GM13976 (cell line): Measurements from ENCODE around the gene IPO8.

Experiments used
- DNase-seq: peaks from one replicate; pipeline ENCODE4 v3.0.0; 2012; ENCODE audit warnings: low spot score
- in situ Hi-C: fragments of 300-500 bp; cut with MboI; formaldehyde crosslinking; loops from one replicate; pipeline ENCODE4 v1.12.0; 2022; ENCODE audit warnings: low sequenced_read_pairs, mixed read lengths, inconsistent platforms; ENCODE audit not compliant: unreplicated experiment
- TF ChIP-seq, protein P1 (sequence below): IDR thresholded peaks from 2 replicates; pipeline ENCODE4 v1.5.1; 2012; ENCODE audit warnings: borderline replicate concordance, mild to moderate bottlenecking; ENCODE audit not compliant: insufficient read depth; ENCODE audit errors: extremely low read depth, missing control alignments, control extremely low read depth

IPO8 gene

DNA sequence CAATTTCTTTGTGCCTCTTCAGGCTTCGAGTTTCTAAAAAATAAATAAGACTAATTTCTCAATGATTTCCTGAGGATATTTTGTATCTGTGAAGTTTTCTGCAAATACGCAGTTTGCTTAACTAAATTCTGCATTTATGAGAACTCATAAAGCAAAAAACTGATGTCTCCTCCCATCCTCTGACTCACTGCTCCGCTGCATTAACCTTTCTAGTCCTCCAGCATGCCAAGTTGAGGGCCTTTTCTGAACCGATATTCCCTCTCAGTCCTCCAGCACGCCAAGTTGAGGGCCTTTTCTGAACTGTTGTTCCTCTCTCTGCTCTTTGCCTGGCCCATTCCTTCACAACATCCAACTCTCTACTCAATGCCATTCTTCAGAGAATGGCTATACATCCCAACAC is 3.2 kb downstream of the IPO8 start:
- no peak for DNase-seq
- in situ Hi-C loops = no loop called here
- TF ChIP-seq, protein P1, sequence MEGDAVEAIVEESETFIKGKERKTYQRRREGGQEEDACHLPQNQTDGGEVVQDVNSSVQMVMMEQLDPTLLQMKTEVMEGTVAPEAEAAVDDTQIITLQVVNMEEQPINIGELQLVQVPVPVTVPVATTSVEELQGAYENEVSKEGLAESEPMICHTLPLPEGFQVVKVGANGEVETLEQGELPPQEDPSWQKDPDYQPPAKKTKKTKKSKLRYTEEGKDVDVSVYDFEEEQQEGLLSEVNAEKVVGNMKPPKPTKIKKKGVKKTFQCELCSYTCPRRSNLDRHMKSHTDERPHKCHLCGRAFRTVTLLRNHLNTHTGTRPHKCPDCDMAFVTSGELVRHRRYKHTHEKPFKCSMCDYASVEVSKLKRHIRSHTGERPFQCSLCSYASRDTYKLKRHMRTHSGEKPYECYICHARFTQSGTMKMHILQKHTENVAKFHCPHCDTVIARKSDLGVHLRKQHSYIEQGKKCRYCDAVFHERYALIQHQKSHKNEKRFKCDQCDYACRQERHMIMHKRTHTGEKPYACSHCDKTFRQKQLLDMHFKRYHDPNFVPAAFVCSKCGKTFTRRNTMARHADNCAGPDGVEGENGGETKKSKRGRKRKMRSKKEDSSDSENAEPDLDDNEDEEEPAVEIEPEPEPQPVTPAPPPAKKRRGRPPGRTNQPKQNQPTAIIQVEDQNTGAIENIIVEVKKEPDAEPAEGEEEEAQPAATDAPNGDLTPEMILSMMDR = no peak

DNA sequence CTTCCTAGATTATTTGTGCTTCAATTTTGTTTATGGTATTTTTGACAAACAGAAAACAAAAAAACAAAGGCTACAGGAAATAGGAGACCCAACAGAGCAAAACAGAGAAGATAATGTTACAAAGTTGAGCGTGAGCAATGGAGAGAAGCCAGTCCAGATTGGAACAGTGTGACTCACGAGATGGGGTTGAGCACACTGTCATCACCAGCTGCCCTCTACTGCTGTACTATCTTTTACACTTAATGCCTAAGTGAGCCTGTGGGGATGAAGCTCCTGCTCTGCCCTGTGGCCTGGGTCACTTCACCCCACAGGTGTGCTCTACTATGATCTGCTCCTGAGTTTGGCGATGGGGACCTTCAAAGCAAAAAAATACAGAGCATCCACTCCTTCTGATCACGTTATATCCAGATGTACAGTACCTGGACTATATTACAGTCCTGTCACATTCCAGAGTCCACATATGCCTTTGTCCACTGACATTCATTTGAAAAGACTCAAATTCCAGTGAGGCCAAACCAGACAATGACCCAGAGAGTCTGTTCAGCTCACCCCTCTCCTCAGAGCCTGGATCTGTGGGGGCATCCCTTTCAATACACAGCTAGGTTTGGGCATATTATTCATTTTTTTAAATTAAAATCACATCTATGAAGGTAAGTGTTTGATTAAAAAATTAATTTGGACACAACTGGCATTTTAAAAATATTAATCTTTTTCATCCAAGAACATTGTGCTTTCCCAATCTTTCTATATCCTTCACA is 4.4 kb downstream of the IPO8 start:
- no peak for DNase-seq
- in situ Hi-C loops = no loop called here
- TF ChIP-seq, protein P1 = no peak

DNA sequence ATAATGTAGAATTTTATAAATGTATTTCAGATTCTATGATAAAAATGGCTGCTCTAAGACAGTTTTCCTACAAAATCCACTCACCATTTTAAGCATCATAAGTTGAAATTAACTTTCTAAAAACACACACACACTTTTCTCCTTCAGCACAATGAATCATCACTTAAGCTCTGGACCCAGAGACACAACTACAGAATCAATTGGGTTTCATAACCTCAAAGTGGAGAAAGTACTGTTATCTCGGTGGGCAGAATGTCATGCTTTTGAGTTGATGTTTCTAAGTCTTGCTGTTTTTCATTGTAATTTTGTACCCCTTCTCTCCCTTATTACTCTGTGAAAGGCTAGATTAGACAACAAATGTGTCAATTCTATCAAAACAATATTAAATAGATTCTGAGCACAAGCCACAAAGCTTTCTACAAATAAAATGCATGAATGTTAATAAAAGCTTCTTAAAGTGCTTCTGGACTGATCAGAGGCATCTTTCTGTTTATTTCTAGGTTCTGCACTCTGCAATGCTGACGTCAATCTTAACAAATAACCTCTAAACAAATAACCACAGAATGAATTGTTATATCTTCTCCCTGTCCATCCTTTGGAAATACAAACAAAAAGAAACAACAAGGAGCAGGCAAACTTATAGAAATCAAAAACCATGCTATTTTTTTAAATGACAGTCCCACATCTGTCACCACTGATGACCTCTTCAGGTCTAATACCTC is 8.2 kb downstream of the IPO8 start:
- DNase-seq = no peak
- TF ChIP-seq, protein P1 = no peak
- in situ Hi-C loops = no loop called here

DNA sequence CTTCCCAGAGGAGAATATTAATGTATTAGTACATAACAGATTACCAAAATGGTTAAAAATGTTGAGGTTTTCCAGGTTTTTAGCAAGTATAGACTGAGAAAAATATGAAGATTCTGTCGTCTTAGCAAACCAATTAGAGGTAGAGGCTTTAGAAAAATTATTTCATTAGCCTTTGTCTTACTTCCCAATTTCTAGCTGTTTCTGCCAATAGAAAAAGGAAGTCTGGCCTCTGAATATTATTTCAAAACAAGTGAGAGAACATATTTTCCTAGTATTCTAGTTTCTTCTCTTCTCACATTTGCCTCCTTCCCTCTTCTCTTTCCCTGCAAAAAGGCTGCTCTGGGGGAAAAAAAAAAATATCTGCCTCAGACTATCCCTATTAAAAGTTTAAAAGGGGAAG is 16.4 kb downstream of the IPO8 start:
- in situ Hi-C loops = no loop called here
- no peak for DNase-seq
- TF ChIP-seq, protein P1 = no peak

DNA sequence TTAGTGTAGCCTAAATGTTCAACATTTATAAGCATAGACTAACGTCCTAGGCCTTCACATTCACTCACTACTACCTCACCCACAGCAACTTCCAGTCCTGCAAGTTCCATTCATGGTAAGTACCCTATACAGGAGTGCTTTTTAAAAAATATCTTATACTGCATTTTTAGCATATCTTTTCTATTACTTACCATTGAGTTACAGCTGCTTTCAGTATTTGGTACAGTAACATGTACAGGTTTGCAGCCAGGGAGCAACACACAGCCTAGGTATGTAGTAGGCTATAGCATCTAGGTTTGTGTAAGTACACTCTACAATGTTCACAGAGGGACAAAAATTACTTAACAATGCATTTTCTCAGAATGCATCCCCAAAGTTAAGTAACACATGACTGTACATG is 17.4 kb downstream of the IPO8 start:
- TF ChIP-seq, protein P1 = no peak
- in situ Hi-C loops = no loop called here
- DNase-seq = no peak

DNA sequence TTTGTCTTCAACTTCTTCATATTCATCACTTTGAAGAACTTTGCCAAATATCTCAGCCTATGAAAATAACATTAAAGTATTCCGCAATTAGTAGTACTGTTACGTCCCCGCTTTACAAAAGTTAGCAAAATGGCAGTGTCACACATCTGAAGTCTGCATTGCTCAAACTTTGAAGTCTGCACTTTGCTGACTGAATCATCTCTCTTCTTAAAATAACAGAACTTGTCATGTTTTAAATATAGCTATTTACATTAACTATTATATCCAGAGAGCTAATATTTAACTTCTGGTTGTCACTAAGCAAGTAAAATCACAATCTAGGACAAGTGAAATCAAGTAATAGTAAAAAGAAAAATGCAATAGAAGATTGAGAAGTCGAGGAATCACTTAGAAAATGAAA is 34.5 kb downstream of the IPO8 start:
- TF ChIP-seq, protein P1 = no peak
- DNase-seq = no peak
- in situ Hi-C loops = no loop called here
